HG02852 (cell line): ENCODE results near the gene FRMD4A.

ENCODE experiments used
- ATAC-seq: cut with Tn5 transposase; IDR thresholded peaks from one replicate; pipeline ENCODE4 v1.9.1; 2021; ENCODE audit warnings: mild to moderate bottlenecking, moderate library complexity; ENCODE audit not compliant: unreplicated experiment

The FRMD4A gene

DNA sequence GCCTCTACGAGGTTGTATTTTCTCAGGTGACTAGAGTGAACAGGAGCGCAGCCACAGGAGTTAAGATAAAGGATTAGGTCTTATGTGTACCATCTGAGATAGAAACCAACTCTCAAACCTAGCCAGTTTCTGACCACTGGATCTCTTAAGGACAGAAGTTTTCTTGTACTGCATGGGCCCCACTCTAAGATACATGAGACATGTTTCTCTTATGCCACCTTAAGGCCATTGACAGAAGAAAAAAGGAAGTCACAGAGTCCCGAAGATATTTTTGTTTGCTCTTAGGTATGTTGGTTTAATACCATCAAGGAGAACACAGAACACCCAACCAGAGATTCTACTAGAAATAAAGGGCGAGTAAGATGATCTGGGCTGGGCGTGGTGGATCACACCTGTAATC, 335.8 kb downstream of the FRMD4A start:
- ATAC-seq, result no peak

DNA sequence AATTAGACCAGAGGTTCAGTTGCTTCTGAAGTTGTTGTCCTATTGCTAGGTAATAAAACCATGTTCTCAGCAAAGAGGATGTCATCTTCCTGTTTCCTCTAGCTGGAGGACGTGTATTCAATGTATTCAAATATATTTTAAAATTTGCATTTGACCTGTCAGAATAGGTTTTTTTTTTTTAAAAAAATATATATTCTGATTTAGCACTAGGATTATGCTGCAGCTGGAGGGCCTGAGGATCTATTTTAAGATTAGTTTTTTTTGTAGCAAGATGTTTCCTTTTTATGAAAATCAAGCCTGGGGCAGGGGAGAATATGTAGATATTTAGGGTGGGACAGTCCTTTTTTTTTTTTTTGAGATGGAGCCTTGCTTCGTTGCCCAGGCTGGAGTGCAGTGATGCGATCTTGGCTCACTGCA, 337.0 kb downstream of the FRMD4A start:
- no peak for ATAC-seq

DNA sequence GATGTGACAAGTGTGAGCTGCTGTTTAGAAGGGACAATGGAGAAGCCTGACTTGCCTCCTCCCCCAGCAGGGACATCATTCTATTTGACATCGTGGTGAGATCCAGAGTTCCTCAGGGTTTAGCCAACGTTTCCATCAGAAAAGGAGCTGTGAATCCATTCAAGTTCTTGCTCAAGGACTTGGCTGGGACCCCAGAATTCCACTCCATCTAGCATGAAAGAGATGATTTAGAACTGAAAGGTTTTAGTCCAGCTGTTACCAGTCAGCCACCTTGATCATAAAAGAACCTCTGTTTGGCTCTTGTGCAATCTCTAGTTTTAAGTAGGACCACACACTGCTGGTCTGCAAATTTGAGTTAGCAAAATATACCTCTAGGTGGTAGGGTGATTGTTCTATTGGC, 337.6 kb downstream of the FRMD4A start:
- ATAC-seq, result no peak

DNA sequence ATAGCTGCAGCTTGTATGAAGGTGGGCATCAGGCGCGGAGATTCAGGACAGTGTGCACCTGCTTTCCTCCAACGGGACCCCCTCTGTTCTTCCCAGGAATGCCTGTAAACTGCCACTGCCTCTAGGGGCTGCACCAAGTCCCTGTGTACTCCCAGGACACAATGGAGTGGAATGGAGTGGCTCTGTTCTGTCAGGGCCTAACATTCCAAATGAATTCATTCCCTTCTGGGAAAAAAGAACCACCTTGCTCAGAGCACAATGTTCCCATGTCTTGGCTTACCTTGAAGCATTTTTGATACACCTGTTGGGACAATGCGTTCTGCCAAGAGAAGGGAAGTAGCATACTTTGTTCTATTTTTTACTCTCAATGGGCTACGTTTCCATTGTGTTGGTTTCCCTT, 339.4 kb downstream of the FRMD4A start:
- ATAC-seq, result no peak

DNA sequence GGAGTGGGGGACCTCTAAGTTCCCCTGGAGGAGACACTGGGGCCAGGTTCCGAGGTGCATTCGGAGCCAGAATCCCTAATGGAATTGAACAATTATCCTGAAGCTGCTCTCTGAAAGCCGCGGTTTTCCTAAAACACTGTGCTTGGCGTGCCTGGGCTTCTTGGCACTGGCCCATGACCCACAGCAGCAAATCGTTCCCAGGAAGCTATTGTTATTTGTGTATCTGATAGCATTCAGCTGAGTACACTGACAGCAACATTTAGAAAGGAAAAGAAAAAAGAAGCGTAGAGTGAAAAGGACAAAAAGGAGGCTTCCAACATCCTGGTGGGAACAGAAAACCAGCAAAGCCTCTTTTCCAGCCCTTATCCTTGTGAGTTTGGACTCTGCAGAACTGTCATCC, 339.8 kb downstream of the FRMD4A start:
- ATAC-seq, result no peak

DNA sequence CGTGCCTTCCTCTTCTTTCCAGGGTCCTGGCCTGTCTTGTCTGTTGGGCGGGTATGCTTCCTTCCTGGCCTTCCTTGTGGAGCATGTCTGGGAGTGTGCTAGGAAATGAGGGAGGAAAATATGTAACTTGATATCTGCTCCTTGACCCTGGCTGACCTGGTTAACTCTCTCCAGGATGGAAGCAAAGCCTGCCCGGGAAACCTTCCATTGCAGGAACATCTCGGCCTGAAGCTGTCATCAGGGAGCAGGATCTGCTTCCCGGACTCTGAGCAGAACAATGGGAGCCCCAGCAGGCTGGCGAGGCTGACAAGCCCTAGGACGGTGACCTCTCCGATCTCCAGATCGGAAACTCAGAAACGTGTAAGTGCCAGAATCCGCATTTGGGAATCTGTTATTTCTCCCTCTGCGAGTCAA, 340.3 kb downstream of the FRMD4A start:
- no peak for ATAC-seq

DNA sequence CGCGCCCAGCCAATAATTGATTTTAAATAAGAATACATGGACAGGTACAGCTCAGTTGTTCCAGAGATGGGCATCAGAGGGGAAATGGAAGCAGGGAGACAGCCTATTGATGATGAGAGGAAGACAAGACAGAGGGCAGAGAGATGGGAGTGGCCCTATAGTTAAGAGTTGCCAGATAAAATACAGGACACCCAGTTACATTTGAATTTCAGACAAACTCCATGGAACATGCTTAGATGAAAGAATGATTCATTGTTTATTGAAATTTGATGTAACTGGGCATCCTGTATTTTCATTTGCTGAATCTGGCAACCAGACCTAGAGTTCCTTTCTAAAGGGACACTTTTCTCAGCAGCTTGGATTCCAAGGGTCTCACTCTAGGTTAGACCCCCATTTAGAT, 341.1 kb downstream of the FRMD4A start:
- ATAC-seq, result no peak

DNA sequence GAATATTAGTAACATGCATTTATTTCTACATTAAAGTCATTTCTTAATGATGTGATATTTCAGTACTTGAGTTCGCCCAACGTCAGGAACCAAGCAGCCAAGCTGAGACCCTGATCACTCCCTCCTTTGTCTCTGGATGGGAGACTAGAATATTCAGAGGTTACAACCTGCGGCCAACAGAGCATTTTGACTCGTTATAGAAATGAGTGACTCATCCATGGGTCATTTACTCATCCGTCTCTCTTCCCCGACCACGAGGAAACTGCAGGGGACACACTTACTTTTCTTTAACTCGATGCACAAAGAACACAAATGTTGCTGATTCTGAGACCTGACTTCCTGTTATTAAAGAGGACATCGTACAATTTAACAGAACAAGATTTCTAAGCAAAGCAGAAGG, 343.3 kb downstream of the FRMD4A start:
- ATAC-seq, result no peak

DNA sequence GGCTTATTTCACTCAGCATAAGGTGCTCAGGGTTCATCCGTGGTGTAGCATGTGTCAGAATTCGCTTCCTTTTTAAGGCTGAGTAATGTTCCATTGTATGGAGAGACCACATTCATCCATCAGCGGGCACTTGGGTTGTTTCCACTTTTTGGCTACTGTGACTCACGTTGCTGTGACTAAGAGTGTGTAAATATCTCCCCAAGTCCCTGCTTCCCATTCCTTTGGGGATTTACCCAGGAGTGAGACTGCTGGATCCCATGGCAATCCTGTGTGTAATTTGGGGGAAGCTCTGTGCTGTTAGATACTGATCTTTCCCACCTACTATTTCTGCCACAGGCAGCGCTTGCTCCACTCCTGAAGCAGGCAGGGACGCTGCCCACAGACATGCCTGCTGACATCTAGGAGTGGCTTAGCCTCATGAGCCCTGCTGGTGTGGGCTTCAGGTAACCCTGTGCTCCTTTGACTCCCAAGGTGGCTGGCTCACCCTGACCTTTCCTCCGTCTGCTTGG, 346.0 kb downstream of the FRMD4A start:
- ATAC-seq, result no peak

DNA sequence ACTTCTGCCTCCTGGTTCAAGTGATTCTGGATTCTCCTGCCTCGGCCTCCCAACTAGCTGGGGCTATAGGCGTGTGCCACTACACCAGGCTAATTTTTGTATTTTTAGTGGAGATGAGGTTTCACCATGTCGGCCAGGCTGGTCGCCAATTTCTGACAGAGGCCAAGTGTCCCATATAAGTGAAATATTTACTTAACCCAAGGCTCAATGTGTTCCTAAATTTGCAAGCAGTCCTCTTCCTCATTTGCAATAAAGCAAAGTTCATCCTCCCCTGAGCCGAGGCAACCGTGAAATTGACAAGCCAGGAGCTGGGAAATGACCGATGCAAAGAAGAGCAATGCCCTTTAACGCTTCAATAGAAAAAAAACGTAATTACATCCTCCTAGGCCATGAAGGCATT, 347.7 kb downstream of the FRMD4A start:
- no peak for ATAC-seq

DNA sequence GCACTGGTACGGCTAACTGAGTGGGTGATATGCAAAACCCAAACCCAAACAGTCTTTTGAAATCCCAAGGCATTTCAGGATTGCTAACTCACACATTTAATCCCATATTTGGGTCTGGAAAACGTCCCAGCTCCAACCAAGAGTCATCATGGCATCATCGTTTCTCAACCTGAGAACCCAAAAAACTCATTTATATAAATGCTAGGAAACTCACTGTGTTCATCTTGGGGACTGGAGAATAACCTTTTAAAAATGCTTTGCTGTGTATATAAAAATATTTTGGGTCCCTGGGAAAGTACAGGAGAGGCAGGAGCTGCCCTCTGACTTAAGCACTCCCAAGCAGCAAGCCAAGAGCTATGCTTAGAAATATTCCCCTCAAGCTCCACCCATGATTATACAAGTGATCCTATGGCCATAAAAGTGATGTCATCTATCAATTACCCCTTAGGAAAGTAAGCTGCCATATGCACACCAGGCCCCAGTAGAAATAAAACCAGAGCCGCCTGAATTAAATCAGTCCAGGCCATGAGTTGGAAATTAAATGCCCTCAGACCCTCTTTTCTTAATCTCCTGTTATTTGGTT, 352.1 kb downstream of the FRMD4A start:
- ATAC-seq, result no peak

DNA sequence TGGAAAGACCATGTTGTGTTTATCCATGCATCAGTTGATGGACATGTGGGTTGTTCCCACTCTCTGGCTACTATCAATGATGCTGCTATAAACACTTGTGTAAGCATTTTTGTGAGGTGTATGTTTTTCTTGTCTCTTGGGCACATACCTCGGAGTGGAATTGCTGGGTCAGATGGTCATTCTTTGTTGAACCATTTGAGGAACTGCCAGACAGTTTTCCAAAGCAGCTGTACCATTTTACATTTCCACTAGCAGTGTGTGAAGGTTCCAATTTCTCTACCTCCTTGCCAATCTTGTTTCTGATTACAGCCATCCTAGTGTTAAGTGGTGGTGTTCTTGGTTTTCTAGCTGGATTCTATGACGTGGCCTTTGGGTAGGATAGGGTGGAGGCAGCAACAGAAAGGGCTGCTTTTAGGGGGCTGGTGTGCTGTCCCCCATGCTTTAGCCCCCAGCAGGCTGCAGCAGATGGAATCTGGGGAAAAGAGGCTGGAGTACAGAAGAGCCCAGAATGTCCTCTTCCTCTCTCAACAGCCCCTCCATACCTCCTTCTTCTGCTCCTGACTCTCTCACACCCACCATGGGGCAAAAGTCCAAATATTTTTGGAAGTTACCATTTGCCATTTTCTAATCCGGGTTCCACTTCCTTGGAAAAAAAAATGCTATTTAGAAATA, 352.7 kb downstream of the FRMD4A start:
- no peak for ATAC-seq

DNA sequence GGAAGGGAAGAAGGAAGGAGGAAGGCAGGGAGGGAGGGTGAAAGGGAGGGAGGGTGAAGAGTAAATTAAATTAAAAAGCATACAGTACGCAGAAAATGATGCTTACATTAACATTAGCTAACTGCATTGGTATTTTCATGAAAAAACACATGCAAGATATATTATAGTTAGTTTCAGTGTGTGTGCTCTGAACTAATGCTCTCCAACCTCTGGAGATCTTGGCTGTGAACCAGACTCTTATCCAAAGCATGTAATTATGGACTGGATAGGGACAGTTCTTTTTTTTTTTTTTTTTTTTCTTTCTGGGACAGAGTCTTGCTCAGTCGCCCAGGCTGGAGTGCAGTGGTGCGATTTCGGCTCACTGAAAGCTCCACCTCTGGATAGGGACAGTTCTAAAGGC, 357.0 kb downstream of the FRMD4A start:
- ATAC-seq, result no peak

DNA sequence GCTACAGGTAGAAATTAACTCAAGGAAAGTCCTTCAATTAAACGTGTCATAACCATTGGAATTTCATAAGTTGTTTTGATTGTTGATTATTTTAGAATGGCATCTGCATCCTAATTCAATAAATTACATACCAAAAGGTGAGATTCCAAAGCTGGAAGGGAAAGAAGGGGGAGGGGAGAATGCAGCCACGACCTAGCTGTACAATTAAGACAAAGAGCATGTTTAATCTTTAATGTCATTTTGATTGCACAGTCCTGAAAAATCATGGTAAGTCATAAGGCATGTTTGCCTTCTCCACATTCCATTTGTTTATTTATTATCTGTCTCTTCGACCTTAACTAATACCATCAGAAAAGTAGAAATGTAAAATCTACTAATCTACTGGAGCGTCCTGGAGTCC, 358.1 kb downstream of the FRMD4A start:
- no peak for ATAC-seq

DNA sequence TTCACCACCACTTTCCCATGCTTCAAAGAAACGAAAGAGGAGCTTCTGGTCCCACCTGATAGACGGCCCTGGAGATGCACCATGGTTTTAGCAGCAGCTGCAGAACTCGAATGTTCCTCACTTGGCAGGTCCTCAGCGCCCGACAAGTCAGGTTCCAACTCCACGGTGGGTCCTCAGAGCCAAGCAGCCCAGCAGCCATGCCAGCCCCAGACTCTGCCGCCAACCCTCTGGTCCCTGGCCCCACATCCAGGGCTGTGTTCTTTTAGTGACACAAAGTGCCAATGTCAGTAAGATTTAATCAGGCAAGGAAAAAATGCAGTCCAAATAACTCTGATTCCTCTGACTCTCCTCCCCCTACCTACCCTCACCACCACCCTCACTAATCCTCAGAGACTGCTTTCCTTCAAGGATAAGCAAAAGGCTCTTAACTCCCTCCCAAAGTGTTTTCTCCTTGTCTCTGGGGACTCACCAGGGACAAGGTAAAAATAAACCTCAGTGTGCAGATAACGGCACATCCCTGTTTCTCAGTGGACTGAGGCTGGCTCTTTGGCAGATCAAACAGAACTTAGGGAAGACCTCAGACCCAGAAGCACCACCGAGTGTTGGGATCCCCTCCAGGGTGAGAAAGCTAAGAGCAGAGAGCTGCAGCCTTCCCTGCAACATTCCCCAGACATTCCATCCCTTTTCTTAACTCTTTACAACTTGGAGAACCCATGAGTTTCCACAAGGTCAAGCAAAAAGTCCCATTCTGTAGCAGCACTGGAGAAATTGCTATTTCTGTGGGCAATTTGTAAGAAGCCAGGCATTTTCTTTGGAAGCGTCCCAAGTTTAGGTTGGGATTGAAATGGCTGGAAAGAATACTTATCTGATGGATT, 358.9 kb downstream of the FRMD4A start:
- ATAC-seq, result no peak

DNA sequence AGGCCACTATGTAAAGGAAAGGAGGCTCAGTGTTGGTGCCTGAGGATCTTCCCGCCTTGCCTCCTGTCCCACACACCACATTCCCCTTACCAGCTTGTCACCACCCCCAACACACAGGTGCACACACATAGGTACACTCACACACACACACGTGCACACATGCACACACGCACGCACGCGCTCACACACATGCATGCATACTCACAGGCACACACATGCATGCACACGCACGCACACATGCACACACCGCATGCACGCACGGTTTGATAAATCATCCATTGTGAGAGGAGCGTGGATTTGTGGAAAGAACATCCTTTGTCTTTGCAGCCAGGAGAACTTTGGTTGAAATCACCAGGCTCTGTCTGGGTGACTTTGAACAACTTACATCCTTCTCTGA, 359.8 kb downstream of the FRMD4A start:
- no peak for ATAC-seq

DNA sequence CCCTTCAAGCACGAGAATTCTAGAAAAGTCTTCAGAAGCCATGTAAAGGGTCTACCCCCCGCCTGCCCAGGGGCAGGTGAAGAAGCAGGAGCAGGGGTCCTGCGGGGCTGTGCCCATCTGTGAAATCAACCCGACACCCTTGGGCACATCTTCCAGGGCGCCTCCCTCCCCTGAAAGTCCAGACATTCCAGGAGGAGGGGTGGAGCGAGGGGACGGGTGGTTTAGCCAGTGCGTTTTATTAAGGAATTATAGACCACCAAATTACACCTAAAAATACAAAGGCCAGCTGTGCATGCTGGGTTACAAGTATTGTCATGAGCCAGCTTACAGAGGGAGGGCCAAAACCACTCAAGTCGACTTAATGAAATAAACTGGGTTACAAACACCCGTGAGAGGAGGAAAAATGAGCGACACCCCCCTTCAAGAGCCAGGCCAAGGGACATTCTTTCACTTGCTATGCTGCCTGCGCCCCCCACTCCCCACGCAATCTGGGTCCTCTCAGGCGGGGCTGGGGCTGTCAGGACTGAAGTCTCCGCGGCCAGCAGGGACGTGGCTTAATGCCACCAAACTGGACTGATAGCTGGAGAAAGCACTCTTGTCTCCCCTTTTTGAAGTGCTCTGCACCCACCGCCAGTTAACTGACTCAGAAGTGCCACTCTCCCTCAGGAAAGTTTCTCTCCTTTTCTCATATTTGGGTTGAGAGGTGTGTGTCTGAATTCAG, 360.3 kb downstream of the FRMD4A start:
- no peak for ATAC-seq

DNA sequence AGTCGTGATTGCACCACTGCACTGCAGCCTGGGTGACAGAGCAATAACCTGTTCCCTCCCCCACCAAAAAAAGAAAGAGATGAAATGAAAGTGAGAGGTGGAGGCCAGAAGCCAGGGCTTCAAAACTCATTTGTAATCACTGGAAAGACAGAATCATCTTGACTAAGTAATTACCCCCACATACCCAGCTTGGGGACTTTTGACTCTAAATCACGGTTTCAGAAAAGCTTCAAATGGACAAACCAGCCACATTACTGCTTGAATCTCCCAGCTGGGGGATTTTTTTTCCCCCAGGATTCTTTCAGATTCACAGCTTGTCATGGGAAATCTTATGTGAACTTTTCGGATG, 361.0 kb downstream of the FRMD4A start:
- ATAC-seq, result no peak

DNA sequence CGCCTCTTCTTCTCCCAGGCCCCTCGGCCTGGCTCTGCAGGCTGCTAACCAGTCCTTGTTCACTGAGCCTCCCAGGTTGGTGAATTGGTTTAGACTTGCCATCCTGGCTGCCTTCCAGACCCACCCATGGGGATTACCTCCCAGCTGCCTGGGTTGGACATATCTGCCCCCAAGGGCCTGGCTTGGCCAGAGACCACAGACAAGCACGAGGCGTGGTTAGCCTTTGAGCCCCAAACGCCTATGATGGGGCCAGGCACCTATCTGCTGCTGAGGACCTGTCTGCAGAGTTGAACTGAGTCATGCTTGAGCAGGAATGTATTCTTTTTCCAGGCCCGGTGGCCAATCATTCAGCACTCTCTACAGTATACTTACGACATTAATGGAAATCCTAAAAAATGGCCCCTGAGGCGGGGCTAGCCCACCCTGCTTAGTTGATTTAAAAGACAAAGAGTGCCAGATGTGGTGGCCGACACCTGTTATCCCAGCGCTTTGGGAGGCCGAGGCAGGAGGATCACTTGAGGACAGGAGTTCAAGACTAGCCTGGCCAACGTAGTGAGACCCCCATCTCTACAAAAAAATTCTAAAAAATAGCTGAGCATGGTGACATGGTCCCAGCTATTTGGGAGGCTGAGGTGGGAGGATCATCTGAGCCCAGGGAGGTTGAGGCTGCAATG, 361.5 kb downstream of the FRMD4A start:
- no peak for ATAC-seq

DNA sequence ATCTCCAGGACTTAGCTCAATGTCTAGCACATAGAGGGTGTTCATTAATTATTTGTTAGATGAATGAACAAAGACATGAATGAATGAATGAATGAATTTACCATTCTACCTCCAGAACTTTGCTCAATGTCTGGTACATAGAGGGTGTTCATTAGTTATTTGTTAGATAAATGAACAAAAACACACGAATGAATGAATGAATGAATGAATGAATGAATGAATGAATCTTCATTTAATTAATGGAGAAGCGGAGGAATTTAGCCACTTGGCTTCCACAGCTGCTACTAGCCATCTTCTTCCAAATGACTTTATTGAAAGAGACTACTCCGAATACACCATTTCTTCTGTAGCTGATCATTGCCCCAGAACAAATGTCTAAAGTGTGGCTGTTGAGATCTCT, 368.9 kb downstream of the FRMD4A start:
- ATAC-seq, result no peak

DNA sequence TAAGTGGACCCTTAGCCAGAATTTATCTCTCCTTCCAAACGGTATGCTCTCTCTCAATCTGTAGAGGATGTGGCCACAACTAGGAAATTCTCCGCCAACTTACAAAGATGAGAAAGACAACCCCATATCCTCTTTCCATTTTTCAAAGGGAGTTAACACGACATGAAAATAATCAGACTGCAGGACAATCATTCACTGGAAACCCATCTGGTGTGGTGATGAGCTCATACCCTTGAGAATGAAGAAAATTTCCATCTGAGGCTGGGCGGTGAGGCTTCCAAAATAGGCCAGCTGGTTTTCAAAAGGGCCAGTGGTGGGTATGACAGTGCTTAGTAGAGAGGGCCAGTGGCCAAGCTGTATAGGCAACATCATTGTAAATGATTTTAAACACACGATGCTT, 369.6 kb downstream of the FRMD4A start:
- no peak for ATAC-seq
